Liver (tissue), 9 donors: ENCODE results near the gene SPIRE2. TPM values are rescaled to one million over a fixed set of nuclear protein-coding genes. Genes with fewer than 3 reads are reported as not detected.

Source experiments
- DNase-seq: peaks from one replicate; pipeline ENCODE4 v3.0.0-alpha.2; 2017; ENCODE audit warnings: low spot score
- H3K27ac ChIP-seq, 2 donors: one replicate each; pipeline ENCODE4 v1.7.0; 2013; ENCODE audit warnings: inconsistent platforms in 2 of 2, low read length in 2 of 2, control low read depth in 1 of 2, low read depth in 1 of 2, mild to moderate bottlenecking in 1 of 2
- H3K27me3 ChIP-seq, 4 donors: one replicate each; pipeline versions ENCODE4 v1.6.1 to v1.7.0; 2013; ENCODE audit warnings: low read length in 3 of 4, inconsistent platforms in 1 of 4, mild to moderate bottlenecking in 1 of 4, moderate library complexity in 1 of 4; ENCODE audit not compliant: control insufficient read depth in 4 of 4, insufficient read depth in 4 of 4
- H3K36me3 ChIP-seq, 4 donors: one replicate each; pipeline versions ENCODE4 v1.6.1 to v1.7.0; 2013; ENCODE audit warnings: low read length in 3 of 4, mild to moderate bottlenecking in 3 of 4, low read depth in 1 of 4, moderate library complexity in 1 of 4; ENCODE audit not compliant: control insufficient read depth in 4 of 4, insufficient read depth in 3 of 4
- H3K4me1 ChIP-seq, 4 donors: one replicate each; pipeline versions ENCODE4 v1.6.1 to v1.7.0; 2013; ENCODE audit warnings: low read length in 3 of 4, mild to moderate bottlenecking in 3 of 4, moderate library complexity in 1 of 4; ENCODE audit not compliant: control insufficient read depth in 4 of 4, insufficient read depth in 4 of 4
- H3K4me3 ChIP-seq, 3 donors: one replicate each; pipeline versions ENCODE4 v1.6.1 to v1.7.0; 2013; ENCODE audit warnings: low read length in 3 of 3, control low read depth in 1 of 3, low read depth in 1 of 3, mild to moderate bottlenecking in 1 of 3
- H3K9ac ChIP-seq, 2 donors: one replicate each; pipeline ENCODE4 v1.7.0; 2013; ENCODE audit warnings: low read length in 2 of 2, mild to moderate bottlenecking in 2 of 2, moderate library complexity in 2 of 2, control low read depth in 1 of 2, low read depth in 1 of 2
- H3K9me3 ChIP-seq, 4 donors: one replicate each; pipeline versions ENCODE4 v1.6.1 to v1.7.0; 2013; ENCODE audit warnings: low read length in 3 of 4; ENCODE audit not compliant: control insufficient read depth in 4 of 4
- ATF3 ChIP-seq: IDR thresholded peaks from 2 replicates; pipeline ENCODE4 v1.6.1; 2016; ENCODE audit warnings: antibody characterized with exemption
- EGR1 ChIP-seq, 2 donors: IDR thresholded peaks; 2 replicates each; pipeline ENCODE4 v1.6.1; 2016 to 2018; ENCODE audit warnings: antibody characterized with exemption in 2 of 2, low read depth in 2 of 2
- FOXA1 ChIP-seq: IDR thresholded peaks from 2 replicates; pipeline ENCODE4 v1.6.1; 2016; ENCODE audit warnings: antibody characterized with exemption
- GABPA ChIP-seq, 2 donors: IDR thresholded peaks in 1 of 2; conservative IDR thresholded peaks in 1 of 2; 2 replicates each; pipeline ENCODE4 v1.6.1; 2016; ENCODE audit warnings: antibody characterized with exemption in 2 of 2, mild to moderate bottlenecking in 1 of 2, moderate library complexity in 1 of 2
- HNF4A ChIP-seq, 2 donors: conservative IDR thresholded peaks; 2 replicates each; pipeline ENCODE4 v1.6.1; 2016; ENCODE audit warnings: antibody characterized with exemption in 2 of 2, mild to moderate bottlenecking in 2 of 2
- HNF4G ChIP-seq: IDR thresholded peaks from 2 replicates; pipeline ENCODE4 v1.6.1; 2016; ENCODE audit warnings: antibody characterized with exemption
- NR2F2 ChIP-seq: IDR thresholded peaks from 2 replicates; pipeline ENCODE4 v1.6.1; 2016; ENCODE audit warnings: antibody characterized with exemption
- RAD21 ChIP-seq, 2 donors: IDR thresholded peaks; 2 replicates each; pipeline ENCODE4 v1.6.1; 2016; ENCODE audit warnings: antibody characterized with exemption in 2 of 2, mild to moderate bottlenecking in 2 of 2
- REST ChIP-seq: IDR thresholded peaks from 2 replicates; pipeline ENCODE4 v1.6.1; 2016; ENCODE audit warnings: antibody characterized with exemption, mild to moderate bottlenecking
- RXRA ChIP-seq, 2 donors: IDR thresholded peaks; 2 replicates each; pipeline ENCODE4 v1.6.1; 2017 to 2018; ENCODE audit warnings: antibody characterized with exemption in 2 of 2, mild to moderate bottlenecking in 1 of 2
- SP1 ChIP-seq: IDR thresholded peaks from 2 replicates; pipeline ENCODE4 v1.6.1; 2018; ENCODE audit warnings: antibody characterized with exemption, mild to moderate bottlenecking
- TAF1 ChIP-seq: conservative IDR thresholded peaks from 2 replicates; pipeline ENCODE4 v1.6.1; 2016; ENCODE audit warnings: antibody characterized with exemption, mild to moderate bottlenecking
- YY1 ChIP-seq: IDR thresholded peaks from 2 replicates; pipeline ENCODE4 v1.6.1; 2016; ENCODE audit warnings: antibody characterized with exemption, mild to moderate bottlenecking
- ZBTB33 ChIP-seq: IDR thresholded peaks from 2 replicates; pipeline ENCODE4 v1.6.1; 2016; ENCODE audit warnings: antibody characterized with exemption
- WGBS: extraction: QIAGEN DNeasy Blood & Tissue Kit; methylation state at CpG from one replicate; pipeline ENCODE4 v1.1.7; 2013; 5-methylcytosine and 5-hydroxymethylcytosine counted together
- polyA plus RNA-seq, 2 donors: library from polyadenylated mRNA; stranded (reverse) in 1 of 2; unstranded in 1 of 2; fragments of 200-250 nt in 1 of 2; fragments of >200 nt in 1 of 2; fragmentation: Nextera tagmentation in 1 of 2; extraction: Ambion mirVana in 1 of 2; gene quantifications; one replicate each; pipeline versions ENCODE4 v1.2.1 to v1.2.3, GENCODE V29; 2013 to 2015
- total RNA-seq, 2 donors: library from RNA; depleted of rRNA; stranded (reverse); fragments of >200 nt; gene quantifications; one replicate each; pipeline ENCODE4 v1.2.3, GENCODE V29; 2014
- donor health status: healthy.
- donor health status: healthy.
- donor health status: healthy.
- donor health status: healthy.
- donor health status: healthy.

SPIRE2 gene
- total and polyA plus RNA-seq, 4 donors, result 1.7 to 7.2 (median 2.9) TPM

GRCh38 chr16:89847940-89848297 lies 19.6 kb downstream of the SPIRE2 start:
- no peak overlapping the region for H3K4me3 ChIP-seq
- no peak overlapping the region for H3K9ac ChIP-seq
- WGBS, result 82% methylated on average over 14 of the region's 14 CpGs
- no peaks in the 10 kb centered on the region for H3K9me3 ChIP-seq
- DNase-seq, result no peak
- H3K4me1 ChIP-seq, result no peaks in the 10 kb centered on the region
- no peak for TF ChIP-seq RXRA (IDR thresholded peaks at IDR 0.05)
- TF ChIP-seq HNF4A (conservative IDR thresholded peaks at IDR 0.05), result no peak
- TF ChIP-seq EGR1 (IDR thresholded peaks at IDR 0.05; ENCODE audit: low read depth in 2 of 2), result no peak
- no peak for TF ChIP-seq ATF3
- no peak for TF ChIP-seq SP1
- no peak for TF ChIP-seq ZBTB33
- TF ChIP-seq HNF4G, result no peak
- no peak for TF ChIP-seq GABPA (IDR thresholded peaks at IDR 0.05 in 1 of 2, conservative IDR thresholded peaks at IDR 0.05 in 1 of 2)
- no peak for TF ChIP-seq FOXA1
- no peak for TF ChIP-seq YY1
- TF ChIP-seq TAF1, result no peak
- no peak for TF ChIP-seq RAD21 (IDR thresholded peaks at IDR 0.05)
- TF ChIP-seq REST, result no peak
- TF ChIP-seq NR2F2, result no peak
- H3K27me3 ChIP-seq, result no peaks in the 10 kb centered on the region
- peaks cover 0 to 3% (median 0%) of the 10 kb centered on the region in 4 donors for H3K36me3 ChIP-seq
- H3K27ac ChIP-seq, result no peak overlapping the region

- 92% methylated on average over 11 of the region's 11 CpGs for WGBS
- Histone ChIP-seq H3K4me1 (peaks cover 0 to 7% (median 6%) of the 10 kb centered on the region in 4 donors), H3K27ac (no peak overlapping the region), H3K27me3 (no peaks in the 10 kb centered on the region), H3K36me3 (peaks cover 0 to 3% (median 0%) of the 10 kb centered on the region in 4 donors), H3K9me3 (no peaks in the 10 kb centered on the region), H3K4me3 (no peak overlapping the region), H3K9ac (no peak overlapping the region)
- DNase-seq, result no peak
- no peak for TF ChIP-seq REST
Measured at GRCh38 chr16:89848974-89849373, 20.7 kb downstream of the SPIRE2 start.
